ENCODE data around the gene CEACAM7.

- TF ChIP-seq, protein P1, sequence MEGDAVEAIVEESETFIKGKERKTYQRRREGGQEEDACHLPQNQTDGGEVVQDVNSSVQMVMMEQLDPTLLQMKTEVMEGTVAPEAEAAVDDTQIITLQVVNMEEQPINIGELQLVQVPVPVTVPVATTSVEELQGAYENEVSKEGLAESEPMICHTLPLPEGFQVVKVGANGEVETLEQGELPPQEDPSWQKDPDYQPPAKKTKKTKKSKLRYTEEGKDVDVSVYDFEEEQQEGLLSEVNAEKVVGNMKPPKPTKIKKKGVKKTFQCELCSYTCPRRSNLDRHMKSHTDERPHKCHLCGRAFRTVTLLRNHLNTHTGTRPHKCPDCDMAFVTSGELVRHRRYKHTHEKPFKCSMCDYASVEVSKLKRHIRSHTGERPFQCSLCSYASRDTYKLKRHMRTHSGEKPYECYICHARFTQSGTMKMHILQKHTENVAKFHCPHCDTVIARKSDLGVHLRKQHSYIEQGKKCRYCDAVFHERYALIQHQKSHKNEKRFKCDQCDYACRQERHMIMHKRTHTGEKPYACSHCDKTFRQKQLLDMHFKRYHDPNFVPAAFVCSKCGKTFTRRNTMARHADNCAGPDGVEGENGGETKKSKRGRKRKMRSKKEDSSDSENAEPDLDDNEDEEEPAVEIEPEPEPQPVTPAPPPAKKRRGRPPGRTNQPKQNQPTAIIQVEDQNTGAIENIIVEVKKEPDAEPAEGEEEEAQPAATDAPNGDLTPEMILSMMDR (IDR thresholded peaks at IDR 0.05) = no peak
- no peak for TF ChIP-seq ZFX (IDR thresholded peaks at IDR 0.05; ENCODE audit: borderline replicate concordance)
Observed at GRCh38 chr19:41649827-41650226, 38.2 kb downstream of the CEACAM7 start.
